ENCODE results near the gene OR10A3. TPM values are rescaled to one million over a fixed set of nuclear protein-coding genes. Genes with fewer than 3 reads are reported as not detected.

The OR10A3 gene
- total and polyA plus RNA-seq, 2 experiments from 2014 or later = 0.14 to 0.52 TPM

DNA sequence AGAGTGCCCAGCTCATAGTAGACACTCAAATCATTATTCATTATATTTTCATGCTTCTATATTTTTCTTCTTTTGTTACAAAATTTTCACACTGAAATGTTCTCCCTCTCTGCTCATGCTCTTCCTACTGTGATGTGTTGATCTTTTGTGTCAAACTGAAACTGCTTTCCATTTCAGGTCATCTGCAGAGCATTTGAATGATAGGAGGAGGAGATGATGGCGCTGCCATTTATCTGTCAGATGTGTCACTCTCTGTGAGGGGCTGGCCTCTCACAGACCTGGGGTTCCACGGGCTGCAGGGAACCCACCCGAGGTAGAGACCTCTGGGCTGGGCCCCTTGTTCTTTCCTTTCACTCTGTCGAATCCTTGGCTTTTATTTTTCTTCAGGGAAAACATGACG, 51.5 kb downstream of the OR10A3 start:
- Histone ChIP-seq H3K9me2 (ENCODE audit: insufficient read depth) (no peaks in the 10 kb centered on the region), H3K36me3 (ENCODE audit: insufficient read depth) (no peaks in the 10 kb centered on the region), H3K4me3 (no peak overlapping the region), H3K27me3 (ENCODE audit: insufficient read depth) (no peaks in the 10 kb centered on the region), H3K27ac (ENCODE audit: low read depth) (no peak overlapping the region), H3K4me2 (no peak overlapping the region), H3K4me1 (ENCODE audit: insufficient read depth) (peaks cover 10% of the 10 kb centered on the region; the same call in 1 of the 2 replicates), H2AFZ (no peak overlapping the region), H3F3A (replicated peaks; ENCODE audit: low read depth) (no peaks in the 10 kb centered on the region), H4K20me1 (replicated peaks; ENCODE audit: insufficient read depth) (no peaks in the 10 kb centered on the region), H3K79me2 (replicated peaks; ENCODE audit: insufficient read depth) (no peaks in the 10 kb centered on the region)
- Mint-ChIP-seq H3K9me3 (no peaks in the 10 kb centered on the region), H3K27me3 (ENCODE audit: insufficient read depth, low read depth, poor library complexity) (no peaks in the 10 kb centered on the region), H3K36me3 (ENCODE audit: low read depth) (no peaks in the 10 kb centered on the region), H3K4me1 (peaks cover 6% of the 10 kb centered on the region), H3K27ac (no peak overlapping the region), H3K4me3 (no peak overlapping the region)
- DNase-seq (ENCODE audit: low spot score) = no peak
- ATAC-seq = no peak
- TF ChIP-seq ETS1 (IDR thresholded peaks at IDR 0.05) (no peak), EZH2 (IDR thresholded peaks at IDR 0.05; ENCODE audit: low read depth, unreplicated experiment) (no peak), JUNB (IDR thresholded peaks at IDR 0.05; ENCODE audit: unreplicated experiment) (no peak), ZNF331 (CRISPR knock-in tag; IDR thresholded peaks at IDR 0.05; ENCODE audit: low read depth) (no peak), ZNF114 (CRISPR knock-in tag; IDR thresholded peaks at IDR 0.05) (no peak)
- TF ChIP-seq, protein P1, sequence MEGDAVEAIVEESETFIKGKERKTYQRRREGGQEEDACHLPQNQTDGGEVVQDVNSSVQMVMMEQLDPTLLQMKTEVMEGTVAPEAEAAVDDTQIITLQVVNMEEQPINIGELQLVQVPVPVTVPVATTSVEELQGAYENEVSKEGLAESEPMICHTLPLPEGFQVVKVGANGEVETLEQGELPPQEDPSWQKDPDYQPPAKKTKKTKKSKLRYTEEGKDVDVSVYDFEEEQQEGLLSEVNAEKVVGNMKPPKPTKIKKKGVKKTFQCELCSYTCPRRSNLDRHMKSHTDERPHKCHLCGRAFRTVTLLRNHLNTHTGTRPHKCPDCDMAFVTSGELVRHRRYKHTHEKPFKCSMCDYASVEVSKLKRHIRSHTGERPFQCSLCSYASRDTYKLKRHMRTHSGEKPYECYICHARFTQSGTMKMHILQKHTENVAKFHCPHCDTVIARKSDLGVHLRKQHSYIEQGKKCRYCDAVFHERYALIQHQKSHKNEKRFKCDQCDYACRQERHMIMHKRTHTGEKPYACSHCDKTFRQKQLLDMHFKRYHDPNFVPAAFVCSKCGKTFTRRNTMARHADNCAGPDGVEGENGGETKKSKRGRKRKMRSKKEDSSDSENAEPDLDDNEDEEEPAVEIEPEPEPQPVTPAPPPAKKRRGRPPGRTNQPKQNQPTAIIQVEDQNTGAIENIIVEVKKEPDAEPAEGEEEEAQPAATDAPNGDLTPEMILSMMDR (conservative IDR thresholded peaks at IDR 0.05; ENCODE audit: low read depth in 2 of 2) = no peak
- TF ChIP-seq, protein P2, sequence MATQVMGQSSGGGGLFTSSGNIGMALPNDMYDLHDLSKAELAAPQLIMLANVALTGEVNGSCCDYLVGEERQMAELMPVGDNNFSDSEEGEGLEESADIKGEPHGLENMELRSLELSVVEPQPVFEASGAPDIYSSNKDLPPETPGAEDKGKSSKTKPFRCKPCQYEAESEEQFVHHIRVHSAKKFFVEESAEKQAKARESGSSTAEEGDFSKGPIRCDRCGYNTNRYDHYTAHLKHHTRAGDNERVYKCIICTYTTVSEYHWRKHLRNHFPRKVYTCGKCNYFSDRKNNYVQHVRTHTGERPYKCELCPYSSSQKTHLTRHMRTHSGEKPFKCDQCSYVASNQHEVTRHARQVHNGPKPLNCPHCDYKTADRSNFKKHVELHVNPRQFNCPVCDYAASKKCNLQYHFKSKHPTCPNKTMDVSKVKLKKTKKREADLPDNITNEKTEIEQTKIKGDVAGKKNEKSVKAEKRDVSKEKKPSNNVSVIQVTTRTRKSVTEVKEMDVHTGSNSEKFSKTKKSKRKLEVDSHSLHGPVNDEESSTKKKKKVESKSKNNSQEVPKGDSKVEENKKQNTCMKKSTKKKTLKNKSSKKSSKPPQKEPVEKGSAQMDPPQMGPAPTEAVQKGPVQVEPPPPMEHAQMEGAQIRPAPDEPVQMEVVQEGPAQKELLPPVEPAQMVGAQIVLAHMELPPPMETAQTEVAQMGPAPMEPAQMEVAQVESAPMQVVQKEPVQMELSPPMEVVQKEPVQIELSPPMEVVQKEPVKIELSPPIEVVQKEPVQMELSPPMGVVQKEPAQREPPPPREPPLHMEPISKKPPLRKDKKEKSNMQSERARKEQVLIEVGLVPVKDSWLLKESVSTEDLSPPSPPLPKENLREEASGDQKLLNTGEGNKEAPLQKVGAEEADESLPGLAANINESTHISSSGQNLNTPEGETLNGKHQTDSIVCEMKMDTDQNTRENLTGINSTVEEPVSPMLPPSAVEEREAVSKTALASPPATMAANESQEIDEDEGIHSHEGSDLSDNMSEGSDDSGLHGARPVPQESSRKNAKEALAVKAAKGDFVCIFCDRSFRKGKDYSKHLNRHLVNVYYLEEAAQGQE (IDR thresholded peaks at IDR 0.05; ENCODE audit: unreplicated experiment) = no peak

Small RNA genes lying within 50 kb of the gene (small RNA-seq; reads per million reads assigned to genes)
- gene COX6CP5 (ENCODE audit: low replicate concordance) (not detected), gene RNU6-943P (ENCODE audit: low replicate concordance) (not detected)

Other genes starting within 250 kb of the OR10A3 start
- 0.31 and 0.42 TPM in 2 replicates for gene OVCH2, start 235.2 kb downstream of the OR10A3 start, total RNA-seq (2014; rRNA removed; shearing (Covaris generic))
- gene OVCH2, start 235.2 kb downstream of the OR10A3 start, polyA plus RNA-seq (2016; fragmentation: Nextera tagmentation; extraction: Ambion mirVana) = 0.33 and 1.3 TPM in 2 replicates
- 1.3 and 1.5 TPM in 2 replicates for gene OR5P2, start 144.8 kb downstream of the OR10A3 start, total RNA-seq (2014; rRNA removed; shearing (Covaris generic))
- not detected in 2 replicates for gene OR5P2, start 144.8 kb downstream of the OR10A3 start, polyA plus RNA-seq (2016; fragmentation: Nextera tagmentation; extraction: Ambion mirVana)
- gene OR5P3, start 110.9 kb downstream of the OR10A3 start, total RNA-seq (2014; rRNA removed; shearing (Covaris generic)) = 0.58 and 3.5 TPM in 2 replicates
- gene OR5P3, start 110.9 kb downstream of the OR10A3 start, polyA plus RNA-seq (2016; fragmentation: Nextera tagmentation; extraction: Ambion mirVana) = not detected in 2 replicates
- gene OR10A6, start 10.4 kb downstream of the OR10A3 start, total RNA-seq (2014; rRNA removed; shearing (Covaris generic)) = not detected in 2 replicates
- 0.09 and 0.23 TPM in 2 replicates for gene OR10A6, start 10.4 kb downstream of the OR10A3 start, polyA plus RNA-seq (2016; fragmentation: Nextera tagmentation; extraction: Ambion mirVana)
- 2.7 and 4.3 TPM in 2 replicates for gene NLRP10, start 23.7 kb upstream of the OR10A3 start, total RNA-seq (2014; rRNA removed; shearing (Covaris generic))
- 0.56 and 1.1 TPM in 2 replicates for gene NLRP10, start 23.7 kb upstream of the OR10A3 start, polyA plus RNA-seq (2016; fragmentation: Nextera tagmentation; extraction: Ambion mirVana)
- 351 and 555 TPM in 2 replicates for gene EIF3F, start 45.6 kb upstream of the OR10A3 start, total RNA-seq (2014; rRNA removed; shearing (Covaris generic))
- gene EIF3F, start 45.6 kb upstream of the OR10A3 start, polyA plus RNA-seq (2016; fragmentation: Nextera tagmentation; extraction: Ambion mirVana) = 235 and 237 TPM in 2 replicates
- 23.7 and 30.4 TPM in 2 replicates for gene TUB, start 139.5 kb upstream of the OR10A3 start, total RNA-seq (2014; rRNA removed; shearing (Covaris generic))
- 5.0 and 5.5 TPM in 2 replicates for gene TUB, start 139.5 kb upstream of the OR10A3 start, polyA plus RNA-seq (2016; fragmentation: Nextera tagmentation; extraction: Ambion mirVana)
- gene RIC3, start 227.3 kb upstream of the OR10A3 start, total RNA-seq (2014; rRNA removed; shearing (Covaris generic)) = 17.8 and 27.4 TPM in 2 replicates
- gene RIC3, start 227.3 kb upstream of the OR10A3 start, polyA plus RNA-seq (2016; fragmentation: Nextera tagmentation; extraction: Ambion mirVana) = 21.1 and 21.3 TPM in 2 replicates